Measurements from ENCODE around the gene TSPAN14. TPM values are rescaled to one million over a fixed set of nuclear protein-coding genes. Genes with fewer than 3 reads are reported as not detected.

Gene TSPAN14
- total and polyA plus RNA-seq, 4 donors, result 19.9 to 36.8 (median 27.3) TPM

- peak overlapping the region; percentile 53 to 78 for H3K9ac ChIP-seq (ENCODE audit: low read depth in 1 of 2, low read length in 2 of 2)
- DNase-seq (ENCODE audit: low spot score), result no peak
- H3K27ac ChIP-seq (ENCODE audit: low read depth in 1 of 2, low read length in 2 of 2), result peak overlapping the region; percentile 83 to 88
- no peaks in the 10 kb centered on the region for H3K27me3 ChIP-seq (ENCODE audit: control insufficient read depth in 4 of 4, insufficient read depth in 4 of 4, low read length in 3 of 4)
- 57% methylated on average over 13 of the region's 13 CpGs for WGBS
- no peaks in the 10 kb centered on the region for H3K9me3 ChIP-seq (ENCODE audit: control insufficient read depth in 4 of 4, low read length in 3 of 4)
- TF ChIP-seq RXRA (IDR thresholded peaks at IDR 0.05) (no peak), TAF1 (conservative IDR thresholded peaks at IDR 0.05) (no peak), EGR1 (IDR thresholded peaks at IDR 0.05; ENCODE audit: low read depth in 2 of 2) (no peak)
- H3K36me3 ChIP-seq (ENCODE audit: control insufficient read depth in 4 of 4, insufficient read depth in 3 of 4, low read depth in 1 of 4, low read length in 3 of 4), result no peaks in the 10 kb centered on the region
- H3K4me1 ChIP-seq (ENCODE audit: control insufficient read depth in 4 of 4, insufficient read depth in 4 of 4, low read length in 3 of 4), result peaks cover 10 to 42% (median 25%) of the 10 kb centered on the region in 4 donors
- peak overlapping the region; percentile 75 to 89 (median 76) for H3K4me3 ChIP-seq (ENCODE audit: low read depth in 1 of 3, low read length in 3 of 3)
Observed at GRCh38 chr10:80455461-80456349, 1.6 kb downstream of the TSPAN14 start.

- TF ChIP-seq FOXA2 (IDR thresholded peaks at IDR 0.05) (no peak), GABPA (IDR thresholded peaks at IDR 0.05 in 1 of 2, conservative IDR thresholded peaks at IDR 0.05 in 1 of 2) (no peak), YY1 (IDR thresholded peaks at IDR 0.05) (no peak), RAD21 (IDR thresholded peaks at IDR 0.05) (no peak), HNF4A (conservative IDR thresholded peaks at IDR 0.05) (no peak), HNF4G (IDR thresholded peaks at IDR 0.05) (no peak), NR2F2 (IDR thresholded peaks at IDR 0.05) (no peak), TAF1 (conservative IDR thresholded peaks at IDR 0.05) (no peak), FOXA1 (IDR thresholded peaks at IDR 0.05) (no peak), JUND (IDR thresholded peaks at IDR 0.05) (no peak)
- TF ChIP-seq, protein P1, sequence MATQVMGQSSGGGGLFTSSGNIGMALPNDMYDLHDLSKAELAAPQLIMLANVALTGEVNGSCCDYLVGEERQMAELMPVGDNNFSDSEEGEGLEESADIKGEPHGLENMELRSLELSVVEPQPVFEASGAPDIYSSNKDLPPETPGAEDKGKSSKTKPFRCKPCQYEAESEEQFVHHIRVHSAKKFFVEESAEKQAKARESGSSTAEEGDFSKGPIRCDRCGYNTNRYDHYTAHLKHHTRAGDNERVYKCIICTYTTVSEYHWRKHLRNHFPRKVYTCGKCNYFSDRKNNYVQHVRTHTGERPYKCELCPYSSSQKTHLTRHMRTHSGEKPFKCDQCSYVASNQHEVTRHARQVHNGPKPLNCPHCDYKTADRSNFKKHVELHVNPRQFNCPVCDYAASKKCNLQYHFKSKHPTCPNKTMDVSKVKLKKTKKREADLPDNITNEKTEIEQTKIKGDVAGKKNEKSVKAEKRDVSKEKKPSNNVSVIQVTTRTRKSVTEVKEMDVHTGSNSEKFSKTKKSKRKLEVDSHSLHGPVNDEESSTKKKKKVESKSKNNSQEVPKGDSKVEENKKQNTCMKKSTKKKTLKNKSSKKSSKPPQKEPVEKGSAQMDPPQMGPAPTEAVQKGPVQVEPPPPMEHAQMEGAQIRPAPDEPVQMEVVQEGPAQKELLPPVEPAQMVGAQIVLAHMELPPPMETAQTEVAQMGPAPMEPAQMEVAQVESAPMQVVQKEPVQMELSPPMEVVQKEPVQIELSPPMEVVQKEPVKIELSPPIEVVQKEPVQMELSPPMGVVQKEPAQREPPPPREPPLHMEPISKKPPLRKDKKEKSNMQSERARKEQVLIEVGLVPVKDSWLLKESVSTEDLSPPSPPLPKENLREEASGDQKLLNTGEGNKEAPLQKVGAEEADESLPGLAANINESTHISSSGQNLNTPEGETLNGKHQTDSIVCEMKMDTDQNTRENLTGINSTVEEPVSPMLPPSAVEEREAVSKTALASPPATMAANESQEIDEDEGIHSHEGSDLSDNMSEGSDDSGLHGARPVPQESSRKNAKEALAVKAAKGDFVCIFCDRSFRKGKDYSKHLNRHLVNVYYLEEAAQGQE (IDR thresholded peaks at IDR 0.05), result no peak
- TF ChIP-seq, protein P2, sequence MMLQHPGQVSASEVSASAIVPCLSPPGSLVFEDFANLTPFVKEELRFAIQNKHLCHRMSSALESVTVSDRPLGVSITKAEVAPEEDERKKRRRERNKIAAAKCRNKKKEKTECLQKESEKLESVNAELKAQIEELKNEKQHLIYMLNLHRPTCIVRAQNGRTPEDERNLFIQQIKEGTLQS (IDR thresholded peaks at IDR 0.05), result no peak
- TF ChIP-seq, protein P3, sequence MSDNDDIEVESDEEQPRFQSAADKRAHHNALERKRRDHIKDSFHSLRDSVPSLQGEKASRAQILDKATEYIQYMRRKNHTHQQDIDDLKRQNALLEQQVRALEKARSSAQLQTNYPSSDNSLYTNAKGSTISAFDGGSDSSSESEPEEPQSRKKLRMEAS (IDR thresholded peaks at IDR 0.05), result no peak
- TF ChIP-seq, protein P4, sequence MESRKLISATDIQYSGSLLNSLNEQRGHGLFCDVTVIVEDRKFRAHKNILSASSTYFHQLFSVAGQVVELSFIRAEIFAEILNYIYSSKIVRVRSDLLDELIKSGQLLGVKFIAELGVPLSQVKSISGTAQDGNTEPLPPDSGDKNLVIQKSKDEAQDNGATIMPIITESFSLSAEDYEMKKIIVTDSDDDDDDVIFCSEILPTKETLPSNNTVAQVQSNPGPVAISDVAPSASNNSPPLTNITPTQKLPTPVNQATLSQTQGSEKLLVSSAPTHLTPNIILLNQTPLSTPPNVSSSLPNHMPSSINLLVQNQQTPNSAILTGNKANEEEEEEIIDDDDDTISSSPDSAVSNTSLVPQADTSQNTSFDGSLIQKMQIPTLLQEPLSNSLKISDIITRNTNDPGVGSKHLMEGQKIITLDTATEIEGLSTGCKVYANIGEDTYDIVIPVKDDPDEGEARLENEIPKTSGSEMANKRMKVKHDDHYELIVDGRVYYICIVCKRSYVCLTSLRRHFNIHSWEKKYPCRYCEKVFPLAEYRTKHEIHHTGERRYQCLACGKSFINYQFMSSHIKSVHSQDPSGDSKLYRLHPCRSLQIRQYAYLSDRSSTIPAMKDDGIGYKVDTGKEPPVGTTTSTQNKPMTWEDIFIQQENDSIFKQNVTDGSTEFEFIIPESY (IDR thresholded peaks at IDR 0.05), result no peak
- TF ChIP-seq, protein P5, sequence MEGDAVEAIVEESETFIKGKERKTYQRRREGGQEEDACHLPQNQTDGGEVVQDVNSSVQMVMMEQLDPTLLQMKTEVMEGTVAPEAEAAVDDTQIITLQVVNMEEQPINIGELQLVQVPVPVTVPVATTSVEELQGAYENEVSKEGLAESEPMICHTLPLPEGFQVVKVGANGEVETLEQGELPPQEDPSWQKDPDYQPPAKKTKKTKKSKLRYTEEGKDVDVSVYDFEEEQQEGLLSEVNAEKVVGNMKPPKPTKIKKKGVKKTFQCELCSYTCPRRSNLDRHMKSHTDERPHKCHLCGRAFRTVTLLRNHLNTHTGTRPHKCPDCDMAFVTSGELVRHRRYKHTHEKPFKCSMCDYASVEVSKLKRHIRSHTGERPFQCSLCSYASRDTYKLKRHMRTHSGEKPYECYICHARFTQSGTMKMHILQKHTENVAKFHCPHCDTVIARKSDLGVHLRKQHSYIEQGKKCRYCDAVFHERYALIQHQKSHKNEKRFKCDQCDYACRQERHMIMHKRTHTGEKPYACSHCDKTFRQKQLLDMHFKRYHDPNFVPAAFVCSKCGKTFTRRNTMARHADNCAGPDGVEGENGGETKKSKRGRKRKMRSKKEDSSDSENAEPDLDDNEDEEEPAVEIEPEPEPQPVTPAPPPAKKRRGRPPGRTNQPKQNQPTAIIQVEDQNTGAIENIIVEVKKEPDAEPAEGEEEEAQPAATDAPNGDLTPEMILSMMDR (IDR thresholded peaks at IDR 0.05; ENCODE audit: low read depth, low read length, missing input control), result no peak
- no peaks in the 10 kb centered on the region for H3K27me3 ChIP-seq (ENCODE audit: control insufficient read depth in 4 of 4, insufficient read depth in 4 of 4, low read length in 3 of 4)
- 89% methylated on average over 8 of the region's 8 CpGs for WGBS
- no peaks in the 10 kb centered on the region for H3K9me3 ChIP-seq (ENCODE audit: control insufficient read depth in 4 of 4, low read length in 3 of 4)
- no peaks in the 10 kb centered on the region for H3K36me3 ChIP-seq (ENCODE audit: control insufficient read depth in 4 of 4, insufficient read depth in 3 of 4, low read depth in 1 of 4, low read length in 3 of 4)
- peaks cover 12 to 56% (median 37%) of the 10 kb centered on the region in 4 donors for H3K4me1 ChIP-seq (ENCODE audit: control insufficient read depth in 4 of 4, insufficient read depth in 4 of 4, low read length in 3 of 4)
- H3K4me3 ChIP-seq (ENCODE audit: low read depth in 1 of 3, low read length in 3 of 3), result no peak overlapping the region
- DNase-seq (ENCODE audit: low spot score), result no peak
- H3K9ac ChIP-seq (ENCODE audit: low read depth in 1 of 2, low read length in 2 of 2), result no peak overlapping the region
- H3K27ac ChIP-seq (ENCODE audit: low read depth in 1 of 2, low read length in 2 of 2), result no peak overlapping the region
Observed at GRCh38 chr10:80457554-80458262, 3.6 kb downstream of the TSPAN14 start.
